ENCODE results near the gene CUL9. TPM values are rescaled to one million over a fixed set of nuclear protein-coding genes. Genes with fewer than 3 reads are reported as not detected.

Gene CUL9
- total RNA-seq, 1 experiment from 2014 or later = 15.2 TPM

GRCh38 chr6:43170931-43171706 lies 10.9 kb upstream of the CUL9 start, which contains the start of gene SRF:
Gene SRF (plus strand): TSS chr6:43171269. CDS start chr6:43171657, 388 bp downstream.
- peak within 1 kb of the TSS; percentile 92 for H3K14ac ChIP-seq (ENCODE audit: insufficient read depth, low read length)
- H2BK120ac ChIP-seq (ENCODE audit: low read depth, low read length, poor library complexity, severe bottlenecking) = peak within 1 kb of the TSS; percentile 96
- peak within 1 kb of the TSS; percentile 99 for H3K18ac ChIP-seq (ENCODE audit: insufficient read length, low read depth, low read length)
- peak within 1 kb of the TSS; percentile 79 for H3K4me2 ChIP-seq (ENCODE audit: insufficient read depth, insufficient read length, low read length)
- H4K8ac ChIP-seq (replicated peaks; ENCODE audit: insufficient read length, low read depth, low read length) = no peak within 1 kb of the TSS
- H3K79me2 ChIP-seq (ENCODE audit: insufficient read depth, low read length) = peaks cover 2% of the 10 kb centered on the region; the same call in 1 of the 2 replicates
- TF ChIP-seq CTCF (conservative IDR thresholded peaks at IDR 0.05) = peak; percentile 77
- H3K27ac Mint-ChIP-seq = peak within 1 kb of the TSS; percentile 93 to 100 (median 99)
- H3T11ph ChIP-seq (ENCODE audit: low read length) = peak within 1 kb of the TSS; percentile 78
- H2BK5ac ChIP-seq (ENCODE audit: insufficient read length, low read length) = peak within 1 kb of the TSS; percentile 23
- peaks cover 6% of the 10 kb centered on the region for H3K27me3 Mint-ChIP-seq (ENCODE audit: low read depth)
- peaks cover 0 to 3% of the 10 kb centered on the region in 2 experiments; a peak in 2 of 5 replicates for H3K9me3 Mint-ChIP-seq
- no peaks in the 10 kb centered on the region for H3K27me3 ChIP-seq (ENCODE audit: insufficient read depth, low read length)
- H2BK15ac ChIP-seq (ENCODE audit: low read depth, low read length) = no peak within 1 kb of the TSS; the same call in 1 of the 2 replicates
- peaks cover 19 to 27% (median 21%) of the 10 kb centered on the region in 3 experiments for H3K36me3 Mint-ChIP-seq (ENCODE audit: insufficient read depth in 1 of 3, low read depth in 3 of 3)
- peaks cover 4% of the 10 kb centered on the region for H3K79me1 ChIP-seq (ENCODE audit: insufficient read depth, low read depth, low read length, poor library complexity, severe bottlenecking)
- peaks cover 23% of the 10 kb centered on the region for H3K23me2 ChIP-seq (ENCODE audit: insufficient read length, low read depth, low read length, poor library complexity, severe bottlenecking)
- H2AK5ac ChIP-seq (ENCODE audit: insufficient read length, low read length) = no peak within 1 kb of the TSS
- H3K9ac ChIP-seq (ENCODE audit: extremely low read depth, insufficient read length, low read length) = peak within 1 kb of the TSS; percentile 73
- peak within 1 kb of the TSS; percentile 8 for H4K5ac ChIP-seq (ENCODE audit: insufficient read length, low read depth, low read length)
- H3K27ac ChIP-seq (ENCODE audit: insufficient read length, low read depth, low read length) = peak within 1 kb of the TSS; percentile 60
- H4K20me1 ChIP-seq (ENCODE audit: control insufficient read depth, insufficient read depth, insufficient read length) = no peaks in the 10 kb centered on the region
- H2BK20ac ChIP-seq (ENCODE audit: low read depth, low read length, poor library complexity, severe bottlenecking) = no peak within 1 kb of the TSS
- whole genome bisulfite sequencing (ENCODE audit: extremely low coverage, insufficient read length, low lambda C conversion rate) = no CpG with 5 or more reads among the region's 83 CpGs
- DNase-seq = peak; percentile 99
- peak within 1 kb of the TSS; percentile 99 to 100 for H3K4me3 Mint-ChIP-seq
- H3K56ac ChIP-seq (ENCODE audit: insufficient read length, low read depth, low read length) = no peak within 1 kb of the TSS
- H4K91ac ChIP-seq (ENCODE audit: insufficient read length, low read depth, low read length) = no peak within 1 kb of the TSS
- no peak within 1 kb of the TSS for H2AFZ ChIP-seq (ENCODE audit: low read length)
- H3K9me3 ChIP-seq (ENCODE audit: control insufficient read depth, low read depth, low read length) = no peaks in the 10 kb centered on the region
- H2BK12ac ChIP-seq (ENCODE audit: insufficient read length, low read depth, low read length) = no peak within 1 kb of the TSS
- H3K4ac ChIP-seq (ENCODE audit: low read depth, low read length) = peak within 1 kb of the TSS; percentile 42; the same call in 1 of the 2 replicates
- no peak within 1 kb of the TSS for H3K23ac ChIP-seq (ENCODE audit: insufficient read length, low read depth, low read length)
- peaks cover 32 to 35% of the 10 kb centered on the region in 2 experiments for H3K4me1 Mint-ChIP-seq
- H3K4me1 ChIP-seq (ENCODE audit: insufficient read depth, low read length) = peaks cover 4% of the 10 kb centered on the region; the same call in 1 of the 2 replicates
